ENCODE results near the gene CNOT2. TPM values are rescaled to one million over a fixed set of nuclear protein-coding genes. Genes with fewer than 3 reads are reported as not detected.

Gene CNOT2
- total RNA-seq, 2 experiments from 2014 or later, result 121 to 123 TPM

GRCh38 chr12:70272510-70272909, 29.3 kb downstream of the CNOT2 start:
- Histone ChIP-seq H3K27ac (ENCODE audit: low read depth, low read length, poor library complexity, severe bottlenecking) (no peak overlapping the region), H2AFZ (ENCODE audit: low read length) (no peak overlapping the region), H3K4me2 (ENCODE audit: low read length) (no peak overlapping the region), H3K9me2 (ENCODE audit: insufficient read depth, low read length) (no peaks in the 10 kb centered on the region), H3K4me3 (ENCODE audit: low read depth, low read length, poor library complexity, severe bottlenecking) (no peak overlapping the region), H3K9me3 (ENCODE audit: low read length) (peaks cover 23% of the 10 kb centered on the region), H3K79me2 (ENCODE audit: insufficient read depth, low read depth, low read length) (peaks cover 100% of the 10 kb centered on the region), H4K20me1 (ENCODE audit: insufficient read depth, low read length) (peaks cover 9% of the 10 kb centered on the region; the same call in 1 of the 2 replicates), H3K4me1 (ENCODE audit: insufficient read depth, low read length, poor library complexity, severe bottlenecking) (peaks cover 27% of the 10 kb centered on the region), H3K36me3 (ENCODE audit: insufficient read depth, low read length) (peaks cover 60% of the 10 kb centered on the region)
- DNase-seq (ENCODE audit: low spot score), result no peak
- no peak for TF ChIP-seq CTCF (conservative IDR thresholded peaks at IDR 0.05; ENCODE audit: low read length)
- POLR2A ChIA-PET, result interaction anchor here (0.7 to 2.0 kb wide), 5 partner anchors 8 to 1490 kb away, joined by 3 to 9 read pairs (median 3); no protein-coding TSS in a partner anchor
- intact Hi-C loops (cut with micrococcal nuclease; ENCODE audit: unreplicated experiment), result no loop called here
- BruUV-seq (replicated peaks), result no TSS peak
- CTCF ChIA-PET (ENCODE audit: unreplicated experiment), result no interaction called here

- BruUV-seq (replicated peaks), result no TSS peak
- ChIA-PET CTCF (ENCODE audit: unreplicated experiment) (no interaction called here), POLR2A (interaction anchor here (0.8 to 1.4 kb wide), 3 partner anchors 14 to 302 kb away, joined by 3 to 6 read pairs (median 3); no protein-coding TSS in a partner anchor)
- Histone ChIP-seq H3K36me3 (ENCODE audit: insufficient read depth, low read length) (peaks cover 73% of the 10 kb centered on the region), H3K9me2 (ENCODE audit: insufficient read depth, low read length) (no peaks in the 10 kb centered on the region), H3K9me3 (ENCODE audit: low read length) (peaks cover 23% of the 10 kb centered on the region), H3K79me2 (ENCODE audit: insufficient read depth, low read depth, low read length) (peaks cover 100% of the 10 kb centered on the region), H4K20me1 (ENCODE audit: insufficient read depth, low read length) (0 out of 2 replicates have a peak, but pooled peaks cover under 1% of the 10 kb centered on the region), H3K4me3 (ENCODE audit: low read depth, low read length, poor library complexity, severe bottlenecking) (no peak overlapping the region), H3K4me1 (ENCODE audit: insufficient read depth, low read length, poor library complexity, severe bottlenecking) (peaks cover 3% of the 10 kb centered on the region), H3K4me2 (ENCODE audit: low read length) (no peak overlapping the region), H2AFZ (ENCODE audit: low read length) (no peak overlapping the region), H3K27ac (ENCODE audit: low read depth, low read length, poor library complexity, severe bottlenecking) (no peak overlapping the region)
- intact Hi-C loops (cut with micrococcal nuclease; ENCODE audit: unreplicated experiment), result no loop called here
- DNase-seq (ENCODE audit: low spot score), result no peak
- TF ChIP-seq CTCF (conservative IDR thresholded peaks at IDR 0.05; ENCODE audit: low read length), result no peak
- TF ChIP-seq EZH2phosphoT487 (IDR thresholded peaks at IDR 0.05; ENCODE audit: borderline replicate concordance, low read depth, low read length), result no peak
Measured at GRCh38 chr12:70275045-70275444, 31.8 kb downstream of the CNOT2 start.

- POLR2A ChIA-PET, result no interaction called here
- CTCF ChIA-PET (ENCODE audit: unreplicated experiment), result no interaction called here
Measured at GRCh38 chr12:70277973-70278372, 34.7 kb downstream of the CNOT2 start.

More at GRCh38 chr12:70277973-70278372, 34.7 kb downstream of the CNOT2 start:
- intact Hi-C loops (cut with micrococcal nuclease; ENCODE audit: unreplicated experiment), result no loop called here
- Histone ChIP-seq H3K9me2 (ENCODE audit: insufficient read depth, low read length) (no peaks in the 10 kb centered on the region), H3K27ac (ENCODE audit: low read depth, low read length, poor library complexity, severe bottlenecking) (no peak overlapping the region), H3K36me3 (ENCODE audit: insufficient read depth, low read length) (peaks cover 82% of the 10 kb centered on the region), H3K4me3 (ENCODE audit: low read depth, low read length, poor library complexity, severe bottlenecking) (no peak overlapping the region), H3K79me2 (ENCODE audit: insufficient read depth, low read depth, low read length) (peaks cover 99% of the 10 kb centered on the region), H3K4me2 (ENCODE audit: low read length) (no peak overlapping the region), H3K4me1 (ENCODE audit: insufficient read depth, low read length, poor library complexity, severe bottlenecking) (no peaks in the 10 kb centered on the region), H2AFZ (ENCODE audit: low read length) (no peak overlapping the region), H4K20me1 (ENCODE audit: insufficient read depth, low read length) (no peaks in the 10 kb centered on the region), H3K9me3 (ENCODE audit: low read length) (peaks cover 23% of the 10 kb centered on the region)
- BruUV-seq (replicated peaks), result no TSS peak
- no peak for DNase-seq (ENCODE audit: low spot score)
- no peak for TF ChIP-seq EZH2phosphoT487 (IDR thresholded peaks at IDR 0.05; ENCODE audit: borderline replicate concordance, low read depth, low read length)
- no peak for TF ChIP-seq CTCF (conservative IDR thresholded peaks at IDR 0.05; ENCODE audit: low read length)

Data from OCI-LY7 (cell line).